IPS-NIHi11 (cell line): ENCODE data around the gene SCFD2.
"Not testable (repeated sequence)": the region's sequence is repeated elsewhere in the genome, so short reads cannot be mapped to it uniquely, and the experiment has no call there.

Experiments
- DNase-seq: peaks from one replicate; pipeline ENCODE4 v3.0.0; 2012; ENCODE audit warnings: mixed read lengths, low spot score

SCFD2 gene

DNA sequence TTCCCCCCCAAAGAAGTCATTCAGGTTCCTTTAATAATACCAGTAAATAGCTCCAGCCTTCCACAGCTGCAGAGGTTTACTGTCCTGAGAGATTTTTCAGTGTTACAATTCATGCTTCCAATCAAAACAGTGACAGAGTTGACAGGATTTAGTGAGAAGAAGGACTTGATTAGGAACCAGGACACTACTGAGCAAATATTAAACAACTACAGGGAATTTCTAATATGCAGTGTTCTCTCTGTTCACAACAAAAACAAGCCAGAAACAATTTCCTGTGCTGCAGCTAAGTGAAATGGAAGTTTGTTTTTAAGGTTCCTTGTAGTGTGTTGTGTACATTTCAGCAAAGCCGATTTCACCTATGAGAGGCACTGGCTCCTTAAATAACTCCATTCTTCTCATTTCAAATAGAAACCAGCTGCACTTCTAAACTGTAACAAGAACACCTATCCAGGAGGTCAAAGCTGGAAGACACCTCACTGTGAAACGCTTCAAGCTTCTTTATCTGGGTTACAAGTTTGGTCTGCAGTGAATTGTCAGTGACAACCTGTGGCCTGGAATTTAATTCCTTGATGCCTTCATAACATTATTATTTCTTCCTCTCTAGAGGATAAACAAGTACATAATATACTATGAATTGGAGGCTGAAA, 354.5 kb downstream of the SCFD2 start:
- DNase-seq = no peak

DNA sequence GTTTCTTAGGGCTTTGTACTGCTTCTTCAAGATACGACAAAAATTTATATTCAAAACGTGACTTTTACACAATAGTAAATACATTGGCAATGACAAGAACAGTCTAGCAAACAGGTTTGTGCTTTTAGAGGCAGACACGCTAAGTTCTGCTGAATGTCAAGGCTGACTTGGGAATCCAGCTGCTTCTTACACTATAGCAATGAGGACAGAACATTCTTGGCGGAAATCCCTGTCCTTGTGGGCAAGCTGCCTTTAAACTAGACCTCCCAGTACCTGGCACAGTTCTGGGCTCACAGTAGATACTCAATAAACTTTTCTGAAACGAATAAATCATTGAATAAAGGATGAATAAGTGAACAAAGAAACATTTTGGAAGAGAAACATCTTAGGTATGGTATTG, 355.5 kb downstream of the SCFD2 start:
- DNase-seq = no peak

DNA sequence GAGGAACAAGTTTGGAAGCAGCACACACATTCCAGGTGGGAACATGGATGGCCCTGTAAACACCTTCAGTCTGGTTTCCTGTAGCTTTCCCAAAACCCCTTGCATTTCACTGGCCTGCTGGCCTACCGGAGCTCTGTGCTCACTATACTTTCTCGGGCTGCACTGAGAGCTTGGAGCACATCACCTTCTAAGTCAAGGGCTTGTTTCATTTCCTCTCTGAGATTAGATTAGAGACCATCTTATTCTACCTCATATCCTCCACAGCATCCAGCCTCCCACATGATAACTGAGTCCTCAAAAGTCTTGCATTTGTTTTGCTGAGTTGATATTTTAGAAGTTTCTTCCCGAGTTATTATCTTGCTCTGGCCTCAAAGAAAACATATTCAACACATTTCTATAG, 356.0 kb downstream of the SCFD2 start:
- DNase-seq = no peak

DNA sequence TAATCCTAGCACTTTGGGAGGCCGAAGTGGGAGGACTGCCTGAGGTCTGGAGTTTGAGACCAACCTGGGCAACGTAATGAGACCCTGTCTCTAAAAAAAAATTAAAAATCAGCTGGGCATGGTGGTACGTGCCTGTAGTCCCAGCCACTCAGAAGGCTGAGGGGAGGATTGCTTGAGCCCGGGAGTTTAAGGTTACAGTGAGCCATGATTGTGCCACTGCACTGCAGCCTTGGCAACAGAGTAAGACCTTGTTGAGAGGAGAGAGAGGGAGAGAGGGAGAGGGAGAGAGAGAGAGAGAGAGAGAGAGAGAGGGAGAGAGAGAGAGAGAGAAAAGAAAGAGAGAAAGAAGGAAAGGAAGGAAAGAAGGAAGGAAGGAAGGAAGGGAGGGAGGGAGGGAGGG, 358.8 kb downstream of the SCFD2 start:
- DNase-seq = no peak

DNA sequence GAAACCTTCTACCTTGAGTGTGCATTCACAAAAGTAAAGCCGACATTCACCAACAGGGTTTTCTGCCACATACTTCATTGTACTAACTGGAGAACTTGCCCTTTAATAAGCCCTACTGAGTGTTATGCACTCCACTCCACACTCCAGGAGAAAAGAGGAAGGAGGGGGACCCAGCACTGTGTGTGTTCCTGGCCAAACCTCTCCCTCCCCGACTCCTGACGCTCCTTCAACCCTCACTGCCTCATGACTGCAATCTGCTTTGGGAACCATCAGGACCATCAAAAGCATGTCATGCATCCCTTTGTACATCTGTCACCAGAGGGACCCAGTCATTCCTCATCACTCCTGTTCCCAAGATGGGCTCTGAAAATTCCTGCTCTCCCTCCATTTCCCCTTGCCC, 360.1 kb downstream of the SCFD2 start:
- DNase-seq = no peak

DNA sequence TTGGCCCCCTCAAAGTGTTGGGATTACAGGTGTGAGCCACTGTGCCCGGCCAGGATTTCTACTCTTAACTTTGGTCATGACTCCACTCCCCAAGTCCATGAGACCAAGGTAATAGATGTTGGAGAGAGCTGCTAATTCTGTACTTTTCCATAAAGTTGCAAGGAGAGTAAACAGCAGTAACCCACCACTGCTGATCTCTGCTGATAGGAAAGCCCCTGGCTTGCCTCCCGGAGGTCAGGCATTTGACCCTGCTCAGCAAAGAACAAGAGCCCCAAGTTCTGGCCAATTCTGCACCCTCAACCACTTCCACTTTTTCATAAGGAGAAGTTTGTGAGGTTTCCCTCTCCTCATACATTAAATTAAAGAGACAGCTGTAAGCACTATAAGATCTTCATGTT, 360.7 kb downstream of the SCFD2 start:
- no peak for DNase-seq

DNA sequence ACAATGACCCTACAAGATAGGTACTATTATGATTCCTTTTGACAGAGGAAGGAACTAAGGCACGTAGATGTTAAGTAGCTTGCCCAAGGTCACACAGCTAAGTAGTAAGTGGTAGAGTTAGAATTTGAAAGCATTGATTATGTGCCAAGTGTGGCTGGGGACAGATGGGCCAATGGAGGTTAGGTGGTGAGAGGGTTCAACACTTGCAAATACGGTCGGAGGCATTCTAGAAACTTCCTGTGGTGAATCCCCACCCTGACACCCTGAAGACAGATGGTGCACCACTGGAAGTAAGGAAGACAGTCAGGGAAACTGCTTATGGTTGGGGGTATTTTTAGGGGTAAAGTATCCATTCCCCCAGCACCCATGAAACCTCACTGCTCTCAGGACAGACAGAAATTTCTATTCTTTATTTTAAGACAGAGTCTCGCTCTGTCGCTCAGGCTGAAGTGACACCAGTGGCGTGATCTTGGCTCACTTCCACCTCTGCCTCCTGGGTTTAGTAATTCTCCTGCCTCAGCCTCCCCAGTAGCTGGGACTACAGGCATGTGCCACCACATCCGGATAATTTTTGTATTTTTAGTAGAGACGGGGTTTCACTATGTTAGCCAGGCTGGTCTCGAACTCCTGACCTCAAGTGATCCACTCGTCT, 361.2 kb downstream of the SCFD2 start:
- DNase-seq = no peak

DNA sequence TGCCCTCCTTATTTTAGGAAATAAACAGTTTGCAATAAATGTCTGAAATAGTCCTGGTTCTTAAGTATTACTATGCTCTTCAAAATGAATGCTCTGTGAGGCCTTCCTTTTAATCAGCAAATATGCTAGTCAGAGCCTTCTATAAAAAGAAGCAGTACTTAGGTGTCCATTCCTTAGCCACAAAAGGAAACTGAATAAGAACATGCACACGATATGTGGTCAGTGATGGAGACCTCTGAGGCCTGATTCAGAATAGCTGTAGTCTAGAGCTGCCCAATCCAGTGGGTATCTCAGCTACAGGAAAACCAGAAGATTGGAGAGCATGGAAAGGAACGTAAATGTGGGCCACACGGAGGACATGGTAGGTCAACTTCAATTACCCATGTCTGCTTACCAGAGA, 361.9 kb downstream of the SCFD2 start:
- no peak for DNase-seq

DNA sequence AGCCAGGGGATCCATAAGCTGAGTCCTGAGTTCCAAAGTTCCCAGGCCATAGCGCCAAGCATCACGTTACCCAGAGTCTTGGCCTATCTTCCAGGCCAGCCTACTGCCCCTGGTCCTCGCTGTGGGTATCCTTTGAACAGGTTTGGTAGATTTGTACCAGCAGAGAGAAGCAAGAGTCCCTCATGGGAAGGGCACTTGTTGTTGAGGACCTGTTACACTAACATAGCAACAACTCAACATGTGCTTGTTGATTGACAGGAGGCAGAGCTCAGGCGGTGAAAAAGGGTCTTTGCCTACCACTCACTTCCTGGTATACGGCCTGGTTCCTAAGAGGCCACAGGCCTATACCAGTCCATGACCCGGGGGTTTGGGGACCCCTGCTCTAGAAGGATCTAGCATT, 365.3 kb downstream of the SCFD2 start:
- DNase-seq = no peak

DNA sequence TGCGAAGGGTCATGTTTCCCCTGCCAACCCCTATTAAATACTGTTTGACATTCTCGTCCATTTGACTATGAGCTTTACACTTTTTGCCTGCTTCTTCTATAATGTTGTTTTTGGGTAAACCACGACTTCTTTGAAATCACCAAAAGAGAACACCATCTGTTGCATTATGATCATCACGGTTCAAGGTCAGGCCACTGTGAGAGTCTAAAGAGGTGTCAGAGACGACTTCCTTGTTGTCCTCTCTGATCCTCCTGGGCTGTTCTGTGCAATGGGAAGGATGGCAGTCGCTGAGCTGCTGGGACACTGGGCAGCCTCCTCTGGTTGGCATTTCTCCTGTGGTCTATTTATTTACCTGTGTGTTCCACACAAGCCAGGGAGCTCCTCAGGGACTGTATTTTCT, 366.2 kb downstream of the SCFD2 start:
- DNase-seq = no peak

DNA sequence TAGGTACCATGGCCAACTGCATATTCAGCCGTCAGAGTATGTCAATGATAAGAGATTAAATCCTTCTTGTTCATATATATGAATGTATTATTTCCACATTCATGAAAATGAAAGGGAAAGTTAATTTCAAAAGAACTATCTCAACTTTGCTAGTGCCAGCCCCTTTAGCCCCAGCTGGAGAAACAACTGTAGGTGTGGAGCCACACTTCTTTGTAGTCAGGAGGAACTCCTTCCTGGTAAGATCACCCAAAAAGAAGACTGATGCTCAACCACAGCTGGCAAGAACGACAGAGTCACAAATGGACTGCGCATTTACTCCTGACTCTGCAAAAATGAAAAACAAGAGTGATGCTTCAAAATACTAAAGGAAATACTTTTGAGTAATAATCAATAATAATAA, 367.4 kb downstream of the SCFD2 start:
- no peak for DNase-seq

DNA sequence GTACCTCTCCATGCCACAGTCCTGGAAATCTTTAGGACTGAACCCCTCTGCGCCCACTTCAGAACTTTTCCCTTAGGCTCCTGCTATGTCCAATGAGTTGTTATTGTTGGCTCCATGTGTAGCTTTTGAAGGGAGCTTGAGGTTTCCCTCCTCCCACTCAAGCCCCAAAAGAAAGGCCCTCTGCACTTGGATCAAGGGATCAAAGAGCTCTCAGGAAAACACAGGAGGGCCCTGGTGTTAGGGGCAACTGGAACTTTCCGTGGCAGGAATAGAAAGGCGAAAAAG, 368.8 kb downstream of the SCFD2 start:
- DNase-seq = no peak

DNA sequence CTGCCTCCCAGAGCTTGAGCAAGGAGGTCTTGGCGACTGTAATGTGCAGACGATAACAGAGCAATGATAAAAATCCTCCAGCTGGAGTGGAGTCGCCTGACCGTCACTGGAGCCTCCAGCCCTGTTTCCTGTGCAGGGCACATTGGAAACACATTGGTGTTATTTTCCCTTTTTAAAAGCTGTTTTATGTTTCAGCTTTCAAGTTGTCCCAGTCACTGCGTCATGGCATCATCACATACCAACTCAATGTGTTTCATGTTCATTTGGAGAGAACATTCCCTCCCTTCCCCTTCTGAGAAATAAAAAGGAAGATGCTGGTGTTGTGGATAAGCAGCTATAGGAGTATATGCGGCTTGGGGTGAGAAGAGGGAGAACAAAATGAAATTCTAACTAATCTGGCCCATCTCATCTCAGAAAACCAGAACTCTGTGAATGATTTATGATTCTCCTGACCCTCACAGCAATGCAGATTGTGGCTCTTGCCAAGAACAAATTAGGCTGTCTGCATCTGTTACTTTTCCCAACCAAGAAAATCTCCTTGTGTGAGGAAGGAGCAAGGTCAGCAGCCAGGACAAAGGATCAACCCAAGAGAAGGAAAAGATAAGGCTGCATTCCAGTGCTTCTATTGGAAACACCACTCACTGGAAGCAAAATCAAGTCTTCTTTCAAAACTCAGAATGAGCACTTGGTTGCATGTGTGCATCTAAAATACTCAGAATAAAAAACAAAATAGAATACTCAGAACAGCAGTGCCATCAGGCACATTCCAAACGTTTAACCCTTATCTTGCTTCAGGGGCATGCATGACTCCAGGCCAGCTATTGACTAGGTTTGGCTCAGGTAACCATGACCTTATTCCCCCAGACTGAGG, 369.4 kb downstream of the SCFD2 start:
- no peak for DNase-seq

DNA sequence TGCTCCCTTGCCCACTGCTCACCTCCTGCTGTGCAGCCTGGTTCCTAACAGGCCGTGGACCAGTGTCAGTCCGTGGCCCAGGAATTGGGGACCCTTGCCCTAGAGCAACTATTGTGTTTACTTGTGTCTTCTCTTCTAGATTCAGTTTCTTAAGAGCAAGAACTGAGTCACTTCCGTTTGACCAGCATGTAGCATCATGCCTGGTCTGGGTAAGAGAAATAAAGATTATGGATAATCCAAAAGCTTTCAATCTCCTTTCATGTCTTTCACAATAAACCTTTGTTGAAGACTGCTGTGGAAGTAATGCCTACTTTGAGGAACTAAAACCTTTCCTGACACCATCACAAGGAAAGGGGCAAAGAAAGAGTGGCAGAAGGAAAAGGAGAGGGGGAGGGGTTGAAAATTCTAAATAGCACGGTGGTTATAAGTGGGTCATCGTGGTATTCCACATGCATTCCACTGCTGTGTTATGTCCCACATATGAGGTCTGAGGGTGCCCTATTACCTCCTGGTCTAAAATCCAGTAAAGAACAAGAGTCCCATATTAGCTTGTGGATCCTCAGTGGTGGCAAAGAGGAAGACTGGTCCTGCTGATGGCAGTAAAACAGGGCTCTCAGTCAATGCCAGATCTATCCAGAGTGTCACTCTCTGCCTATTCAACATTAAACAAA, 370.4 kb downstream of the SCFD2 start:
- no peak for DNase-seq

DNA sequence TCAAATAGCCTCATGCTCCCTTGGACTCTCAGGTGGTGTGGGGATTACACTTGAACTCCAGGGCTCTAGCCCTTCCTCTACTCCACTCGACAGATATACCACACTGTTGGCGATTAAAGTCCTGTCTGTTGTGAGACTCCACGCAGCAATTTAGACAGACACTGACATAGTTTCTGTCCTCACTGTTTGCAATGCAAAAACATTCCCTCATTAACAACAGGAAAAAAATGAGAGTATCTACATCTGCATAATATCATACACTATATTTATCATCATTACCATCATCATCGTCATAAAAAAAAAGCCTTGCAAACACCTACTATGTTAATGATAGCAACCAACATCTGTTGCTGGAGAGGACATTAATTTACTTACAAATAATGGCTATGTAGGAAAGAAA, 371.3 kb downstream of the SCFD2 start:
- DNase-seq = no peak

DNA sequence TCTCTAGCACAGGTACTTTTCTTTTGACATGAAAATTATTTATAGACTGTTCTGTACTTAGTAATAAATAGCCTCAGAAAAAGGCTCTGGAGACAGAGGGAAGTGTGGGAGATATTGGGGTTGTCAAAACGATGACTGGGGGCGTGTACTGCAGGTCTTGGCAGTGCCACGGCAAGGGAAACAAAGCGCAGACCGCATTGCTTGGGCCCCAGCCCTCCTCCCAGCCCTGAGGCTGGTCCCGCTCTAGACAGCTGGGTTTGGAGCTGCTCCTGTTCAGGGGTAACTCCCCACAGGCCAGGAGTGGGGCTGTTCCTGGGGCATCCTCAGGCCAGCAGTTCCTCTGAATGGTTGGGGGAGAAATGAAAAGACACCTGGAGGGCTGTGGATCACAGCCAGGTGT, 372.1 kb downstream of the SCFD2 start:
- no peak for DNase-seq

DNA sequence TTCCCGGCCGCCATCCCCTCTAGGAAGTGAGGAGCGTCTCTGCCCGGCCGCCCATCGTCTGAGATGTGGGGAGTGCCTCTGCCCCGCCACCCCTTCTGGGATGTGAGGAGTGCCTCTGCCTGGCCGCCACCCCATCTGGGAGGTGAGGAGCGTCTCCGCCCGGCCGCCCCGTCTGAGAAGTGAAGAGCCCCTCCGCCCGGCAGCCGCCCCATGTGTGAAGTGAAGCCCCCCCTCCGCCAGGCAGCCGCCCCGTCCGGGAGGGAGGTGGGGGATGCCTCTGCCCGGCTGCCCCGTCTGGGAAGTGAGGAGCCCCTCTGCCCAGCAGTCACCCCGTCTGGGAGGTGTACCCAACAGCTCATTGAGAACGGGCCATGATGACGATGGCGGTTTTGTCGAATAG, 373.3 kb downstream of the SCFD2 start:
- DNase-seq = not testable (repeated sequence)

DNA sequence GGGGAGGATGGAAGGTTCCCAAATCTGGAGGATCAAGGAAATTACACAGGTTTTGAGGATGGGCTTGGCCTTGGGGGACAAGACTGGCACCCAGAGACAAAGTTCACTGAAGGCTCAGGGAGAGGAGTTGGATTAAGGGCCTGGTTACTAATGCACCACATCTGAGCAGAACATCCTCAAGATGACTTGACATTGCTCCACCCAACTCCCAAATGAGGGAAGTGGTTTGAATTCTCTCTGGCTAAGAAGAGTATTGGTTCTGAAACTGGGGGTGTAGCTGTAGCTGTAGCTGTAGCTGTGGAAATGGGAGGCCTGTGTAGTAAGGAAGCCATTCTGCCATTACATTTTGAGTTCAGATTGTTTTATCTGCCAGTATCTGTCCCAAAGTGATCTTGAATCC, 374.4 kb downstream of the SCFD2 start:
- DNase-seq = no peak

DNA sequence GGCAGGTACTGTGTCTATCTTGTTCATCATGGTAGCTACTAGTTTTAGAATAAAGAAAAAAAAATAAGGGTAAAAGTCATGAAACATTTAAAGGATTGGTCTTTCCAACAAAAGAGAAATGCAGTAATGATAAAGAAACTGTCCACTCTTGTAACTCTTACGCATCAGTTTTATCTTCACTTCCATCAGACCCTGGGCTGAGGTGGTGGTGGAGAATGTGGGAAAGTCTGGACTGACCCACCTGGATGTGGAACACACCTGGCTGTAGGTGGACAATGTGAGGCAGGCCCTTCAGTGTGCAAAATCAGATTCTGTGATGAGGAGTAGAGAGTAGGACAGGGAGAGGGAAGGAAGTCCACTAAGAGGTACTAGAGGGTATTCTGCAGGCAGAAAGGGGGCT, 375.2 kb downstream of the SCFD2 start:
- DNase-seq = no peak

DNA sequence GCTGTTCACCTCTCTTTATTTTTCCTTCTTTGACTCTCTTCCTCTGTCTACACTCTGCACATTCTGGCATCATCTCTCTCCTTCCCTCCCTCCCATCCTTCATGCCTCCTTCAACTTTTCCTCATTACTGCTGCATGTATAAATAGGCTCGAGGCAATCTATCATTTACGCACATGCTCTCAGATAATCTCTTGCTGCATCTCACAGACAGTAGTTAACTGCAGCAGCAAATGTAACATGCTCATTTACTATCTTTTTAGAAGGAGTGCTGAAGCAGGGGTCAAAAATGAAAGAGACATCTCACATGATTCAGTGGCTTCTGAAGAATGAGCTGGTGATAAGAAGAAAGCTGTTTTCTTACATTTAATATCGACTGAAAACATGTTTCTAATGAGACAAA, 376.0 kb downstream of the SCFD2 start:
- no peak for DNase-seq

DNA sequence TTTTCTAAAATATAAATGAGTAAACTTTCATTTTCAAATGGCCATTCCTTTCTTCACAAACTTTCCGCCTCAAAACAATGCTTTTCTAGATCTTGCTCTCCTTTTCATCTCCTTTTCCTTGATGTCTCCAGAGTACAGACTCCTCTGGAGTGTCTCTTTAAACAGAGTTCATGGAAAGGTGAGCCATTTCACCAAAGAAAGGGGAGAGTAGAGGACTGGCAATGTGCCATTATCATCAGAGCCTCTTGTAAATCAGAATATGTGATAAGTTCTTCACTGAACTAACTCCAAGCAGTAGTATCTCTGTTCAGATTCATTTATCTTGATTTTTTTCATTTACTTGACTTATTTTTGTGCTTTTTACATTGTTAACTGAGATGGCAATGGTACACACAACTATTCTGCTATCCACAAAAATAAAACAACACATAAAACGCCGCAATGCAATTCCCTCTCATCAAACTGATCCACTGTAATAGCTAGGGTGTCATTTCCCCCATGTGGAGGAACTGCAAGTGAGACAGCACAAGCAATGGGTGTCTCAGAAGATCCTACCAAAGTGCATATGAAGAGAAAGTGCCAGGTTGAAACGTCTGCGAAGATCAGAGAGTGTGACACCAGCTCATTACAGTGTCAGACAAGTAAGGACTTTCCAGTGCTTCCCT, 378.3 kb downstream of the SCFD2 start:
- no peak for DNase-seq

DNA sequence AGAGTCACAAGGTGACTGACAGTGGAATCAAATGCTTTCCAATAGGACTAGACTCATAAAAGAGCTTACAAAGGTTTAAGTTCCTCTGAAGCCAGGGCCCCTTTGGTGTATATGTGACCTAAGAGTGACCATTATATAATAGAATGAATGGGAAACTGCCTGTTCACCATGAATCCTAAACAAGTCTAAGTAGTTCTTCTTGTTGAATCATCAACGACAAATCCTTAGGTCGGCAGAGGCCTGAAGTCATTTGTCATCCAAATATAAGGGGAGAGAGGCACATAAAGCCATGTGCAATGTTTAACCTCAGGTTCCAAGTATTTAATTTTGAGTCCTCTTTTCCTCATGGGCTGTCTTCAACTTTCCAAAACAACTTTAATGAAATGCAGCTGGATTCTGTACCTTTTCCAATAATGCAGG, 381.4 kb downstream of the SCFD2 start:
- no peak for DNase-seq
